ENCODE results near the gene NPTXR.

NPTXR gene

DNA sequence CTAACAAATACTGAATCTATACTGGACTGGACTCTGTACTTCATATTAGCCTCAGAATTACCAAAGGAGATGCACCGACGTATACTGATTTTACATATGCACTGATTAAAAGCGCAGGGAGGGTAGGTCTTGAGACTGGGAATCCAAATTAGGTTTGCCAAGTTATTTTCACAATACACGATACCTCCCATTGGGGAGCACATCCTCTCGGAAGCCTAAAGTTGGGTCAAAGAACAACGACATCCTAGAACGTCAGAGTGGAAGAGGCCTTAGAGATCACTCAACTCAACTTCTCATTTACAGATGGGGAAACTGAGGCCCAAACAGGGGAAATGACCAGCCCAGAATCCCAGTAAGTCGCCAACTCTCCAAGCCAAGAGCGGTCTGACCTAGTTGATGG lies 50.5 kb downstream of the NPTXR start:
- DNase-seq = no peak

- DNase-seq = no peak
Observed at GRCh38 chr22:38792833-38793232, 51.0 kb downstream of the NPTXR start.

DNA sequence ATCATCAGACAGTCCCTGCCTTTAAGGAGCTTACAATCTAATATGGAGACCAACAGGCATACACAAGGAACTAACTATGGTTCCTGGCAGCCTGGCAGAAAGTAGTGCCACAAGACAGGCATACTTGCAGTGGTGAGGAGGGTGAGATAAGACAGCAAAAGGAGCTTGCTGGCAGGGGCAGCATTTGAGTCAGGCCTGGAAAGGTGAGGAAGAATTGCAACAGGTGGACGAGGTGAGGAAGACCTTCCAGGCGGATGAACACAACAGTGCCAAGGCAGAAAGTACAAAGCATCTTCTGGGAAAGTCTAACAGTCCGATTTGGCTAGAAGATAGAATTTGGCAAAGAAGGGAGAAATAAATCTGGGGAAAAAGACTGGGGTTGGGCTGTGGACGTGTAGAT lies 54.2 kb downstream of the NPTXR start:
- no peak for DNase-seq

DNA sequence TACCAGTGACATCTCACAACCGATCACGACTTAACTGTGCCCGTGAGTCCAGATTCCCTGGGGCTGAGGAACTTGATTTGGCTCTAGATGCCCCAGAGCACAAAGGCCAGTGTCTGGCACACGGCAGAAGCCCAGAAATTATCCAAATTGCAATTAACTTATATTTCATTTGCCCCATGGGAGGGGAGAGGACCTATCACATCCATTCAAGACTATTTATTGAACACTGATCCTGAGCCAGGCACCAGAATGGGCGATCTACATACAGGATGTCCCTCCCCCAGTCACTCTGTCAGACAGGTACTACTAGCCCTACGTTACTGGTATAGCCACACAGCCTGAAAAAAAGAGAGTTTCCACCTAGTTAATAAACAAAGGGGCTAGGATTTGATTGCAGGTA lies 55.0 kb downstream of the NPTXR start:
- no peak for DNase-seq

DNA sequence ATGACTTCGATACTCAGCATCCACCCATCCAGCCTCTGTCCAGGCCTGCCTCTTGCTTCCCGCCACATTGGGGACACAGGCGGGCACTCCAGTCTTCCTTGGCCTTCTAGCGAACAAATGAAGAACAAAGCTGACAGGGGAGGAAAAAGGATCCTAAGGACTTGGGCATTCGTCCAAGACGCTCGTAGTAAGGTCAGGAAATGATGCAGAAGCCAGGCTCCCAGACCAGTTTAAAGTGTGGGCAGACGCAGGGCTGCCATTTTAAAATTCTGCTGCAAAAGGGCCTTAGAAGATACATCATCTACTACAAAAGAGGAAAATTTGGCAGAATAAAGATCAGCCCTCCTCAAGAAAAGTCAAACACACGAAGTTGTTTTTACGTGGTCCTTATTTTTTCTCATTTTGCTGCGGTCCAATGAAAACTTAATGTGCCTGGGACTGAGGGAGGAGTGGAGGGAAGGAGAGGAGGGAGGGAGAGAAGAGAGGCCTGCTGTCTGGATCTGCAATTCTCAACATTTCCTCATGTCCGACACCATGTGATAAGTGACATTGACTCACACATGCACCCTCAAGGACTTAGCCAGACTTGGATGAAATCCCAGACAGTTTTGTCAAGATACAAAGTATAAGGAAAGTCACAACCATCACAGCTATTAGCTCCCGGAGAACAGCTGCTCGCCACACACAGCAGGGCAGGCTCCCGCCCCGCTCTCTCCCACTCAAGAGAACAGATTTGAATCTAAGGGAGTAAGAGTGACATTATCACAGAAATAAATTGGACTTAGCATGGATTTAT lies 55.6 kb downstream of the NPTXR start:
- DNase-seq = no peak

DNA sequence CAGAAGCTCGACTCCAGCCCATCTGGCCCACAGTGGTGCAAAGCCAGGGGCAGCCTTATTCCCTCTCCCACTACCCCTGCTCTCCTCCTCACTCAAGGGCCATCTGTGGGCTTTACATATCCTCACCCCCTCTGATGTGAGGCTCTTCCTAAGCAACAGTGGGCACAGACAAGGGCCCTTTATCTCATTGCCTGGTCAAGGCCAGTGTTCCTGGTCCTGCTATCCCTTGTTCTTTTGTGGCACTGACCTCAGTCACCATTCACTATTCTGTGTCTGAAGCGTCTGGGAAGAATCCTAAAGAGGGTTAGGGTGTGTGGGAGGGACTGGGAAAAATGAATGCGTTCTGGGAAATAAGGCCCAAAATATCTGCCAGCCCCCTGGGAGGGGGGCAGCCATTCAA lies 57.2 kb downstream of the NPTXR start:
- DNase-seq = no peak

DNA sequence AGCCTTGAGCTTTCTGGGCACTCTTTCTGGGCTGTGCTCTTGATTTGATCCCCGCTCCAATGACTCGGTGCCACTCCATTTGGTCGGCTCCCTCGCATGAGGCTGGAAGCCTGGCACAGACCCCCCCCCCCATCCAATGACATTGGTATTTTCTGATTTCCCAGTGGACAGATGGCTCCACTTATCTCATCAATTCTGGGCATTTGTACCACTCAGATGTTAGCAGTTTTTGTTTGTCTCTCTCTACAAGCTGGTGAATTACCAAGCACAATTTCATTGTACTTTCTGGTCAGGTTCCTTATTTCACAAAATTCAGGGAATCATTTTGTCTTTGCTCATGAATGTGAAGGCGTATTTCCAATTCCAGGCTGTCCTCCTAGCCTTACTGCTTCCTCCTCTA lies 59.0 kb downstream of the NPTXR start:
- no peak for DNase-seq

- DNase-seq = no peak
Observed at GRCh38 chr22:38784035-38784434, 59.8 kb downstream of the NPTXR start.

GRCh38 chr22:38783095-38783615 lies 60.7 kb downstream of the NPTXR start:
- DNase-seq = no peak

DNA sequence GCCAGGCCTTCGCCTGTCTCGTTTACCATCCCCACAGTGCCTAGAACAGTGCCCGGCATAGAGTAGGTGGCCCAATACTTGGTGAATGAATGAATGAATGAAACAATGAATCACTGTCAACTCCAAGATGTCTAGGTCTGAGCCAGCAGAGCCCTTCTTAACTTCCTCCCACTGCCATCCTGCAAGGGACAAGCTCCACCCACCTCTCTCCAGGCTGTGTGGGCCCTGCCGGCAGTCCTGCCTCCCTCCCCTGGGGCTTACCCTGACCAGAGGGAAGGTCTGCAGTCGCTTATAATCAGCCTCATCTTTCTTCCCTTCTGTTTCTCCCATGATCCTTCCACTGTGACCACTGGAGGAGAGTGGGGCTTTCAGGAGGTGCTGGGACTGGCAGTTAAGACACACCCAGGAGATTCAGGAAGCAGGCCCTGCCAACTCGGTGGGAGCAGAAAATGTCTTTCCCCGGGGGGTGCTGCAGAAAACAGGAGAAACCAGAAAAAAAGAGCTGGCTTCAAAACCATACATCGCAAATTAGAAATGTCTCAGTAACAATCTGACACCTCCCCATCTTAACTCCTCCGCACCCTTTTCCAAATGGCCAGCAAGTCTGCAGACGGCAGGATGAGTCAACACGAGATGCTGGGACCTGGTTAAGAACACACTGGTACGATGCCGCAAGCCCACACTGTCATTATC lies 61.3 kb downstream of the NPTXR start:
- DNase-seq = peak; percentile 29

DNA sequence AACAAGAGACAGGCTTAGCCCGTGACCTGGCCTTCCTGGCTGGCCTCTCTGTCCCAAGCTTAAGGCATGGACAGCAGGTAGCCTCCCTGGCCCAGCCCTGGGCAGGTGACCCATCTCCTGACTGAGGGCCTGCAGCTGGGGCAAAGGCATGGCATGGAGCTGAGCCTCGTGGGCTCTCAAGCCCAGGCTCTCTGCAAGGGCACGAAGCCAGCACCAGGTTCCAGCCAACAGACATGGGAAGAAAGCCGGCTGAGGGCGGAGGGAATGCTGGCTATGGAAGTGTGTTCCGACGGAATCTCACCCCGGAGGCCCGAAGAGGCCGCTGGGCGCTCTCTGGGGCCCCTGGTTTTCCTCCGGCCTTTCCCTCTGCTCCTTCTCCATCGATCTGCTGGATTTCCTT lies 62.8 kb downstream of the NPTXR start:
- no peak for DNase-seq

GRCh38 chr22:38777087-38777671 lies 66.6 kb downstream of the NPTXR start:
- no peak for DNase-seq

- DNase-seq = no peak
Observed at GRCh38 chr22:38776086-38776485, 67.7 kb downstream of the NPTXR start.

GRCh38 chr22:38775656-38776055 lies 68.2 kb downstream of the NPTXR start:
- DNase-seq = no peak

- no peak for DNase-seq
Observed at GRCh38 chr22:38774496-38775166, 69.2 kb downstream of the NPTXR start.

DNA sequence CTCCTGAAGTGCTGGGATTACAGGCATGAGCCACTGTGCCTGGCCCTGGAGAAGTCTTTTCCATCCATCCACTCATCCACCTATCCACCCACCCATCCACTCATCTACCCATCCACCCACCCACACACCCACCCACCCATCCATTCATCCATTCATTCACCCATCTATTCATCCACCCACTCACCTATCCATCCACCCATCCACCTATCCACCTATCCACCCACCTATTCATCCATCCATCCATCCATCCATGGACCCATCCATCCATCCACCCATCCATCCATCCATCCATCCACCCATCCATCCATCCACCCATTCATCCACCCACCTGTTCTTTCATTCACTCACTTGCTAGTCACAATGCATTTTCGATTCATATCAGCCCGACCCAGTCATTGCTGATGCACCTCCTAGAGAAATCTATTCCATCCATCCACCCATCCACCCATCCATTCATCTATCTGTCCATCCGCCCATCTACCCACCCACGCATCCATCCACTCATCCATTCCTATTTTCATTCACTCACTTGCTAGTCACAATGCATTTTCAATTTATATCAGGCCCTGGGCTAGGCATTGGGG lies 70.4 kb downstream of the NPTXR start:
- DNase-seq = no peak

DNA sequence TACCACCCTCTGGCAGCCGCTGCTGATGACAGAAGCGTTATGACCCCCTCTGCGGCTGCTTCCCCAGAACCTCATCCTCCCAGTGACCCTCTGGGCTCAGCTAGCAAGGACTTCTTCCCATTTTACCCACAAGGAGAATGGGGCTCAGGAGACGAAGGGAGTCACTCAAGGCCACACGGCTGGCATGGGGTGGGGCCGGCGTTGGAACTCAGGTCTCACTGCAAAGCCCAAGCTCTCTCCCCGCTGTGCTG lies 71.3 kb downstream of the NPTXR start:
- DNase-seq = no peak

GRCh38 chr22:38770257-38770949 lies 73.4 kb downstream of the NPTXR start:
- no peak for DNase-seq
